Lower leg skin (tissue), 3 donors: ENCODE measurements around the gene ALG11.

ENCODE experiments used
- POLR2A ChIP-seq, 2 donors: fragments of 450-650 bp; IDR thresholded peaks; one replicate each; pipeline ENCODE4 v1.6.1; 2016 to 2017; ENCODE audit warnings: antibody characterized with exemption in 2 of 2, mild to moderate bottlenecking in 1 of 2, moderate library complexity in 1 of 2
- TF ChIP-seq, protein P1 (sequence below), 3 donors: fragments of 450-650 bp; IDR thresholded peaks; one replicate each; pipeline ENCODE4 v1.5.1; 2016; ENCODE audit warnings: antibody characterized with exemption in 3 of 3, mild to moderate bottlenecking in 3 of 3, moderate library complexity in 2 of 3

DNA sequence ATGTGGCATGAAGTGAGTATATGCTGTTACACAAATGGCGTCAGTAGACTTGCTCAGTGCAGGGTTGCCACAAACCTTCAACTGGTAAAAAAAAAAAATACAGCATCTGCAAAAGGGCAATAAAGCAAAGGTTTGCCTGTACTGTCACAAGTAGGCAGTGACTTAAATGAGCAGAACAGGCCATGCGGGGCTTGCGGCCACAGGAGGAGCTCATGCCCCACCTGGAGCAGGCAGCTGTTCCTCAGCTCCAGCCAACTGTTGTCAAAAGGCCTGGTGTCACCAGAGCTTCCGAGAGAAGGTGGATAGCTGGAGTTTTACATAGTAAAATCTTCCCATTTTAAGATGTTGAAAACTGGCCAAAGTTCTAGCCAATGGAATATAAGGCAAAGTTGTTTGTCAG is 8.7 kb upstream of the ALG11 start:
- TF ChIP-seq POLR2A (IDR thresholded peaks at IDR 0.05) = no peak
- TF ChIP-seq, protein P1, sequence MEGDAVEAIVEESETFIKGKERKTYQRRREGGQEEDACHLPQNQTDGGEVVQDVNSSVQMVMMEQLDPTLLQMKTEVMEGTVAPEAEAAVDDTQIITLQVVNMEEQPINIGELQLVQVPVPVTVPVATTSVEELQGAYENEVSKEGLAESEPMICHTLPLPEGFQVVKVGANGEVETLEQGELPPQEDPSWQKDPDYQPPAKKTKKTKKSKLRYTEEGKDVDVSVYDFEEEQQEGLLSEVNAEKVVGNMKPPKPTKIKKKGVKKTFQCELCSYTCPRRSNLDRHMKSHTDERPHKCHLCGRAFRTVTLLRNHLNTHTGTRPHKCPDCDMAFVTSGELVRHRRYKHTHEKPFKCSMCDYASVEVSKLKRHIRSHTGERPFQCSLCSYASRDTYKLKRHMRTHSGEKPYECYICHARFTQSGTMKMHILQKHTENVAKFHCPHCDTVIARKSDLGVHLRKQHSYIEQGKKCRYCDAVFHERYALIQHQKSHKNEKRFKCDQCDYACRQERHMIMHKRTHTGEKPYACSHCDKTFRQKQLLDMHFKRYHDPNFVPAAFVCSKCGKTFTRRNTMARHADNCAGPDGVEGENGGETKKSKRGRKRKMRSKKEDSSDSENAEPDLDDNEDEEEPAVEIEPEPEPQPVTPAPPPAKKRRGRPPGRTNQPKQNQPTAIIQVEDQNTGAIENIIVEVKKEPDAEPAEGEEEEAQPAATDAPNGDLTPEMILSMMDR (IDR thresholded peaks at IDR 0.05) = no peak
